ENCODE results near the gene L2HGDH.
"Not testable (repeated sequence)": the region's sequence is repeated elsewhere in the genome, so short reads cannot be mapped to it uniquely, and the experiment has no call there.

The L2HGDH gene

DNA sequence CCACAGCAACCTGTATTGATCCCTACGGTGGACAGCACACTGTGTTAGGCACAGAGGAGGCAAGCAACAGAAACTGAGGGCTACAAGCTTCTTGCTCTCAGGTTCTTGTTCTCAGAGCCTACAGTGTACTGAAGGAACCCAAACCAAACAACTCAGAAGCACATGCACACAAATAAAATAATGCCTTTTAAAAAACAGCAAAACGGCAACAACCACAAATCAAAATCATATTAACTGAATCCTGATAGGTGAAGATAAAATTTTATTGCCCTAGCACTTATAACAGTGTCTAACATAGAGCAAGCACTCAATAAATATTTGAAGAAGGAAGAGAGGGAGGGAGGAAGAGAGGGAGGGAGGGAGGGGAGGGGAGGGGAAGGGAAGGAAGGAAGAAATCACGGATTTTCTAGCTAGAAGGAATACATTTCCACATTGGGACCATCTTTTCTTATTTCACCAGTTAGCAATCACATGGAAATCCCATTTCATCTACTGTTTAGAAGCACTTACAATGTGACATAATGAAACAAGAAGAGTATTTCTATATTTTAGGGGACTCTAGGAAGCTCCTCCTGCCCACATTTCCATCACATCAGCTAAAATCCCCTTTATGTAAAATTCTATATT, 27.3 kb upstream of the L2HGDH start:
- DNase-seq (ENCODE audit: low read depth, low spot score) = no peak

DNA sequence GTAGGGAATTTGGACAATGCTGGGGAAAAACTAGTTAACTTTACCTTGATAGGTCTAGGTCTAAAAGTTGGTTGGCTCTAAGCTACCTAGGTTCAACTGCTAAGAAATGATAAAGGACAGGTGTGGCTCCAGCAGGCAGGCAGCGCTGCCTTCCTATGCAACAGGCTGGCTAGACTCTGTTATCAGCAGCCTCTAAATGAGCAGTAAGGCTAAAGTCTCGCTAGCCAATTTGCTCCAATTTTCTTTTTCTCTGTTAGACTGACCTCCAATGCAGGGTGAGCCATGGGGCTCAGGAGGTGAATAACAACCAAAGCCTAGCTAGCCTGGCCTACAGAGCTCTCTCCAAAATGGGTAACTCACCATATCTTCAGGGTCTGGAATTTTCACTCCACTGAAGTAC, 26.6 kb upstream of the L2HGDH start:
- no peak for DNase-seq (ENCODE audit: low read depth, low spot score)

DNA sequence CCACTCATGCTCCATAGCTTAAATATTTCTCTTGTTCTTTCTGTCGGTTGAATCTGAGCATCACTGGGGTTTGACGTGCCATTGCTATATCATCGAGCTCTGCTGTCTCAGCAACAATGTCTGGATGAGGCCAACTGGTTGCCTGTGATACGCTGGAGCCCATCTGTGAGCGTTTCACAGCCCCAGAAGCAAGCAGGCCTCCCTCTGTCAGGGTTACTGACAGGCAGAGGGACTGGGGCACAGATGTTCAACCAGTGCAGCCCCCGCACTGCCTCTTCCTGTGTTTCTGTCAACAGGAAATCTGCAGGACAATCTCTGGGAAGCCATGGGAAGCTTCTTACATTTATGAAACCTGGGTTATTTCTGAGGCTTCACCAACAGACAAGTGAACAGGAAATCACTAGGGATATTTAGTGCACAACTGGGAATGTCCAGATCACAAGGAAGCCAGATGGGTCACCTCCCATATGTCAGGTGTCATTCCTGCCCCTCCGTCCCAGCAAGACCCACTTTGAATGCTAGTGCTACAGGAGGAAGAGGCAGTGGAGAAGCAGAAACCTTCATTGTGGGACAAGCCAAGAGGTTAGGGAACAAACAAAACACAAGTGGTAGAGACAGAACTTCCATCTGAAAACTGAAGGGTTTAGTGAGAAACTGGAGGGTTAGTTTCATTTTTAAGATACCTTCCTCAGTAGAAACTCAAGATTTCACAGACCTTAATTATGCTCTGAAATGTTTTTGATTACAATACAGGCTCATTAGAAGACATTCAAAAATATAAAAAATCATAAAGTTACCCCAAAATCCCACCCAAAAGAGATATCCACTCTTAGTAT, 24.2 kb upstream of the L2HGDH start:
- peak; percentile 47 for DNase-seq (ENCODE audit: low read depth, low spot score)

DNA sequence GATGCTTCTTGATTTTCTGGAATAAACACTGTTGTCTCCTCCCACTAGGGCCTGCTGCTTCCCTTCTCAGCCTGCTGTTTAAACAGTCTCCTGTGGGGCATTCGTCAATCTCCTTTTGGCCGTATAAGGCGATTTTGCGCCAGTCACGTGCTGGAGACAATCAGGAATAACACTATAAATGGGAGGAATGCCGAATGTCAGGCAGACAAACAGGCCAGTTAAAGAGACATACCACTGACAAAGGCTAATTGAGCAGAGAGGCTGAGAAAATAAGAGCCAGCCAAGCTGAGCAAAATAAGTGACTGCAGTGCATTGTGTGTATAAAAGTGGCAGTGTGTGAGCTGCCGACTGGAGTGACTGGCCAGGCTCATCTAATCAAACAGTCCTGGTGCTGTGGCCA, 23.4 kb upstream of the L2HGDH start:
- DNase-seq (ENCODE audit: low read depth, low spot score) = peak; percentile 86

DNA sequence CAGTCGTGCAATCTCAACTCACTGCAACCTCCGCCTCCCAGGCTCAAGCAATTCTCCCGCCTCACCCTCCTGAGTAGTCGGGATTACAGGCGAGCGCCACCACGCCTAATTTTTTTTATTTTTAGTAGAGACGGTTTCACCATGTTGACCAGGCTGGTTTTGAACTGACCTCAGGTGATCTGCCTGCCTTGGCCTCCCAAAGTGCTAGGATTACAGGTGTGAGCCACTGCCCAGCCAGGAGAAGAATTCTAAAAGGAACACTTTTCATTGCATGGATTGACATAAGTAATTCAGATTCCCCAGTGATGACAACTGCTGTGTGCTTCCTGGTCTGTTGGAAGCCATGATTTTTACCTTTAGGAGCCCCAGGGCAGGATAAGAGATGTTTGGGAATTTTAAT, 22.2 kb upstream of the L2HGDH start:
- no peak for DNase-seq (ENCODE audit: low read depth, low spot score)

GRCh38 chr14:50333014-50333509, 21.0 kb upstream of the L2HGDH start:
- DNase-seq (ENCODE audit: low read depth, low spot score) = peak; percentile 13

GRCh38 chr14:50331596-50331995, 19.6 kb upstream of the L2HGDH start:
- DNase-seq (ENCODE audit: low read depth, low spot score) = no peak

DNA sequence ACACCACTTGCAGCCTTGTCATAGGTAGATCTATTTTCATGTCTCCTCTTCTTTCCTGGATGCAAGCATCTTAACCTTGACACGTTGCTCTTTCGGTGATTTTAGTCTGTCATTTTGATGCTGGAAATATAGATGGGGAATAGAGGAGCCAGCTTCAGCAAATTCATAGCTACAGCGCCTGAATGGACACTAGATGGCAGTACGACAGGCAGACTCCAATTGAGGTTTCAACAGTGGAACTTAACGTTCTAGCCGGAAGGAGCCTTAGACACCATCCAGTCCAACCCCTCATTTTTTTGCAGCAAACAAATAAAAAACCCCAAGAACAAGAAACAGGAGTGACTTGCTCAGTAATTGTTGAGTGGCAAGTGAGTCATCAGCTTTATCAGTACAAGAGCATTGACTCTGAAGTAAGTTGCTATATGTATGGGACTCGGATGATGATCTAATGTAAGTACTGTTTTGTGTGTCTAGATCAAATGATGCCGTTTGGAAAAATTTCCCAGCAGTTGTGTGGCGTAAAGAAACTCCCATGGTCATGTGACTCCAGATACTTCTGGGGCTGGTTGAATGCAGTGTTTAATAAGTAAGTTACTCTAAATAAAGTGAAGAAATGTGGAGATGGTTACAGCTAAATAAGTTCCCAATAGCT, 9.1 kb upstream of the L2HGDH start:
- DNase-seq (ENCODE audit: low read depth, low spot score) = peak; percentile 58

- DNase-seq (ENCODE audit: low read depth, low spot score) = no peak
Observed at GRCh38 chr14:50320283-50320682, 8.3 kb upstream of the L2HGDH start.

GRCh38 chr14:50319721-50320120, 7.7 kb upstream of the L2HGDH start:
- DNase-seq (ENCODE audit: low read depth, low spot score) = no peak

GRCh38 chr14:50319293-50319692, 7.3 kb upstream of the L2HGDH start:
- DNase-seq (ENCODE audit: low read depth, low spot score) = no peak

- no peak for DNase-seq (ENCODE audit: low read depth, low spot score)
Observed at GRCh38 chr14:50318031-50318626, 6.1 kb upstream of the L2HGDH start.

GRCh38 chr14:50314098-50314497, 2.1 kb upstream of the L2HGDH start:
- DNase-seq (ENCODE audit: low read depth, low spot score) = not testable (repeated sequence)

- no peak for DNase-seq (ENCODE audit: low read depth, low spot score)
Observed at GRCh38 chr14:50312734-50313054, 665 bp upstream of the L2HGDH start.

- DNase-seq (ENCODE audit: low read depth, low spot score) = no peak
Observed at GRCh38 chr14:50311337-50311971, 575 bp downstream of the L2HGDH start.

- no peak for DNase-seq (ENCODE audit: low read depth, low spot score)
Observed at GRCh38 chr14:50310445-50310844, 1.6 kb downstream of the L2HGDH start.

- no peak for DNase-seq (ENCODE audit: low read depth, low spot score)
Observed at GRCh38 chr14:50308363-50308915, 3.6 kb downstream of the L2HGDH start.

- no peak for DNase-seq (ENCODE audit: low read depth, low spot score)
Observed at GRCh38 chr14:50303744-50304471, 8.1 kb downstream of the L2HGDH start.

GRCh38 chr14:50301914-50302313, 10.1 kb downstream of the L2HGDH start:
- no peak for DNase-seq (ENCODE audit: low read depth, low spot score)

GRCh38 chr14:50299585-50299984, 12.4 kb downstream of the L2HGDH start:
- no peak for DNase-seq (ENCODE audit: low read depth, low spot score)

DNA sequence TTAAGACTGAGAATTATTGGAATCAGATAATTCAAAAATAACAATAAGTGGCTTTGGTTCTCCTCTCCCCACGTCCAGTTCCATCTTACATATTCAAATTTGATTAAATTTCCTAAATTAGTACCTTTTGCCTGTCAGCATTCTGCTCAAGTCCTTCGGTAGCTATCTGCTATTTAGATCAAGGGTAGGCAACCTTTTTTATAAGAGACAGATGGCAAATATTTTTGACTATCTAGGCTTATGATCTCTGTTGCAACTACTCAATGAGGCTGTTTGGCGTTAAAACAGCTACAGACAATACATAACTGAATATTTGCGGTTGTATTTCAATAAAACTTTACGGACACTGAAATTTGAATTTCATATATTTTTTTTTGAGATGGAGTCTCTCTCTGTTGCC, 21.7 kb downstream of the L2HGDH start:
- no peak for DNase-seq (ENCODE audit: low read depth, low spot score)
